ENCODE results near the gene TRIM2.

- TF ChIP-seq CTCF (IDR thresholded peaks at IDR 0.05), result peak; percentile 21 to 70 (median 58)
- TF ChIP-seq POLR2A (IDR thresholded peaks at IDR 0.05), result no peak
Observed at GRCh38 chr4:153207567-153207966, 3.3 kb downstream of the TRIM2 start.

Data from heart left ventricle (tissue), 13 donors.